Neuronal stem cell (in vitro differentiated cells): ENCODE data around the gene TRPM2.

ENCODE experiments used
- DNase-seq: peaks from one replicate; pipeline ENCODE4 v3.0.0-alpha.2; 2013; ENCODE audit warnings: low spot score
- H2AFZ ChIP-seq: one replicate; pipeline ENCODE4 v1.6.1; 2013; ENCODE audit warnings: mild to moderate bottlenecking, low read length, inconsistent platforms
- H2AK5ac ChIP-seq: 2 replicates; pipeline ENCODE4 v1.6.1; 2013; ENCODE audit warnings: low read depth, mild to moderate bottlenecking, inconsistent platforms, low read length, moderate library complexity, mixed read lengths
- H2BK120ac ChIP-seq: 2 replicates; pipeline ENCODE4 v1.6.1; 2013; ENCODE audit warnings: low read depth, mild to moderate bottlenecking, inconsistent platforms, low read length, moderate library complexity, mixed read lengths
- H2BK12ac ChIP-seq: one replicate; pipeline ENCODE4 v1.6.1; 2013; ENCODE audit warnings: low read length, inconsistent platforms
- H2BK15ac ChIP-seq: 2 replicates; pipeline ENCODE4 v1.6.1; 2013; ENCODE audit warnings: mild to moderate bottlenecking, low read length, inconsistent platforms, mixed read lengths
- H2BK5ac ChIP-seq: one replicate; pipeline ENCODE4 v1.6.1; 2013; ENCODE audit warnings: inconsistent platforms, mild to moderate bottlenecking, low read length, moderate library complexity
- H3K14ac ChIP-seq: one replicate; pipeline ENCODE4 v1.6.1; 2013; ENCODE audit warnings: low read length, inconsistent platforms
- H3K18ac ChIP-seq: 2 replicates; pipeline ENCODE4 v1.6.1; 2013; ENCODE audit warnings: low read length, inconsistent platforms
- H3K23ac ChIP-seq: 2 replicates; pipeline ENCODE4 v1.6.1; 2013; ENCODE audit warnings: low read depth, mild to moderate bottlenecking, mixed read lengths, low read length, inconsistent platforms; ENCODE audit not compliant: poor library complexity
- H3K27ac ChIP-seq: replicated peaks from 3 replicates; pipeline ENCODE4 v1.5.1; 2013; ENCODE audit warnings: low read length, inconsistent platforms
- H3K27me3 ChIP-seq, 3 experiments: 2 replicates each; pipeline ENCODE4 v1.6.1; 2013; ENCODE audit warnings: low read length in 3 of 3, mild to moderate bottlenecking in 2 of 3, inconsistent platforms in 1 of 3, low read depth in 1 of 3, mixed read lengths in 1 of 3, moderate library complexity in 1 of 3; ENCODE audit not compliant: control insufficient read depth in 3 of 3, insufficient read depth in 3 of 3
- H3K36me3 ChIP-seq, 2 donors: replicated peaks in 1 of 2; 2 replicates each; pipeline ENCODE4 v1.6.1; 2013; ENCODE audit warnings: low read length in 2 of 2; ENCODE audit not compliant: control insufficient read depth in 2 of 2, insufficient read depth in 2 of 2
- H3K4ac ChIP-seq: 2 replicates; pipeline ENCODE4 v1.6.1; 2013; ENCODE audit warnings: inconsistent platforms, mild to moderate bottlenecking, low read length, moderate library complexity
- H3K4me1 ChIP-seq, 2 donors: 1 replicate in 1 of 2; 2 replicates in 1 of 2; pipeline ENCODE4 v1.6.1; 2013; ENCODE audit warnings: low read length in 2 of 2, low read depth in 1 of 2; ENCODE audit not compliant: control insufficient read depth in 2 of 2, insufficient read depth in 1 of 2
- H3K4me2 ChIP-seq: one replicate; pipeline ENCODE4 v1.6.1; 2013; ENCODE audit warnings: mild to moderate bottlenecking, low read length, inconsistent platforms; ENCODE audit not compliant: insufficient read depth, poor library complexity, severe bottlenecking
- H3K4me3 ChIP-seq, 2 donors: 2 replicates each; pipeline ENCODE4 v1.5.1; 2013; ENCODE audit warnings: low read length in 2 of 2, mild to moderate bottlenecking in 2 of 2, inconsistent platforms in 1 of 2, moderate library complexity in 1 of 2
- H3K79me1 ChIP-seq: one replicate; pipeline ENCODE4 v1.6.1; 2013; ENCODE audit warnings: low read depth, mild to moderate bottlenecking, inconsistent platforms, low read length, moderate library complexity
- H3K9ac ChIP-seq: one replicate; pipeline ENCODE4 v1.6.1; 2013; ENCODE audit warnings: mild to moderate bottlenecking, low read depth, low read length, inconsistent platforms; ENCODE audit not compliant: poor library complexity
- H3K9me3 ChIP-seq, 2 donors: replicated peaks in 1 of 2; 2 replicates each; pipeline versions ENCODE3 to v1.6.1; 2013; ENCODE audit warnings: low read length in 2 of 2, mild to moderate bottlenecking in 2 of 2, inconsistent platforms in 1 of 2, low read depth in 1 of 2, mixed read lengths in 1 of 2, moderate library complexity in 1 of 2; ENCODE audit not compliant: control insufficient read depth in 2 of 2, insufficient read depth in 1 of 2
- H4K8ac ChIP-seq: one replicate; pipeline ENCODE4 v1.6.1; 2013; ENCODE audit warnings: low read depth, mild to moderate bottlenecking, inconsistent platforms, low read length, moderate library complexity
- H4K91ac ChIP-seq: one replicate; pipeline ENCODE4 v1.6.1; 2013; ENCODE audit warnings: low read length, low read depth, mild to moderate bottlenecking, inconsistent platforms; ENCODE audit not compliant: poor library complexity
- WGBS, 2 donors: extraction: QIAGEN DNeasy Blood & Tissue Kit; methylation state at CpG; one replicate each; pipeline ENCODE4 v1.1.7; 2013; ENCODE audit warnings: missing lambda C conversion rate in 2 of 2, mixed read lengths in 1 of 2; ENCODE audit not compliant: insufficient read length in 2 of 2, insufficient replicate concordance in 1 of 2; ENCODE audit errors: extremely low coverage in 2 of 2; 5-methylcytosine and 5-hydroxymethylcytosine counted together

TRPM2 gene

GRCh38 chr21:44354775-44355771 lies 1.7 kb downstream of the TRPM2 start:
- H3K27ac ChIP-seq, result no peak overlapping the region
- H3K9me3 ChIP-seq, result no peaks in the 10 kb centered on the region
- H2AFZ ChIP-seq, result peak overlapping the region; percentile 46
- no peak overlapping the region for H3K4ac ChIP-seq
- H3K9ac ChIP-seq, result no peak overlapping the region
- no peak overlapping the region for H4K8ac ChIP-seq
- no peak overlapping the region for H2BK120ac ChIP-seq
- H3K36me3 ChIP-seq, result no peaks in the 10 kb centered on the region
- H3K4me3 ChIP-seq, result no peak overlapping the region
- peaks cover 2% of the 10 kb centered on the region for H3K79me1 ChIP-seq
- H2BK12ac ChIP-seq, result no peak overlapping the region
- no CpG with 5 or more reads among the region's 24 CpGs for WGBS, 2 donors
- no peak overlapping the region for H3K14ac ChIP-seq
- no peak overlapping the region for H2BK5ac ChIP-seq
- H3K23ac ChIP-seq, result no peak overlapping the region
- peaks cover 0 to 10% of the 10 kb centered on the region in 2 donors for H3K4me1 ChIP-seq
- DNase-seq, result no peak
- peak overlapping the region; percentile 37 for H2AK5ac ChIP-seq
- no peak overlapping the region for H3K18ac ChIP-seq
- no peak overlapping the region for H2BK15ac ChIP-seq
- no peak overlapping the region for H3K4me2 ChIP-seq
- peaks cover 0 to 15% (median 0%) of the 10 kb centered on the region in 3 experiments for H3K27me3 ChIP-seq
- H4K91ac ChIP-seq, result no peak overlapping the region

- Histone ChIP-seq H3K23ac (no peak overlapping the region), H3K36me3 (no peaks in the 10 kb centered on the region), H2BK12ac (no peak overlapping the region), H2BK15ac (no peak overlapping the region), H2AFZ (no peak overlapping the region), H3K9ac (no peak overlapping the region), H3K18ac (no peak overlapping the region), H3K27ac (no peak overlapping the region), H3K4me2 (no peak overlapping the region), H3K4ac (no peak overlapping the region), H3K14ac (no peak overlapping the region), H3K9me3 (no peaks in the 10 kb centered on the region), H3K27me3 (peaks cover 0 to 7% (median 0%) of the 10 kb centered on the region in 3 experiments), H3K79me1 (peaks cover 2% of the 10 kb centered on the region), H3K4me1 (peaks cover 0 to 10% of the 10 kb centered on the region in 2 donors), H2BK120ac (no peak overlapping the region), H2BK5ac (no peak overlapping the region), H3K4me3 (no peak overlapping the region), H2AK5ac (no peak overlapping the region), H4K8ac (no peak overlapping the region), H4K91ac (no peak overlapping the region)
- WGBS, 2 donors, result no CpG with 5 or more reads among the region's 11 CpGs
- no peak for DNase-seq
Observed at GRCh38 chr21:44356160-44356559, 2.7 kb downstream of the TRPM2 start.

DNA sequence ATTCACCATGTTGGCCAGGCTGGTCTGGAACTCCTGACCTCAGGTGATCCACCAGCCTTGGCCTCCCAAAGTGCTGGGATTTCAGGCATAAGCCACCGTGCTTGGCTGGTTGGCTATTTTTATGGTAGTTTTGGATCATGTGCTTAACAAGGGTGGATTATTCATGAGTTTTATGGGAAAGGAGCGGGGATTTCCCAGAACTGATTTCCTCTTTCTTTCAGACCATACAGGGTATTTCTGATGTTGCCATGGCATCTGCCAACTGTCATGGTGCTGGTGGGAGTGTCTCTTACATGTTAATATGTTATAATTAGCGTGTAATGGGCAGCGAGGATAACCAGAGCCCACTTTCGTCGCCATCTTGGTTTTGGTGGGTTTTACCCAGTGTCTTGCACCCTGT lies 3.2 kb downstream of the TRPM2 start:
- Histone ChIP-seq H2AFZ (peak overlapping the region; percentile 75), H3K27ac (no peak overlapping the region), H3K79me1 (peaks cover 2% of the 10 kb centered on the region), H3K36me3 (no peaks in the 10 kb centered on the region), H3K4me2 (no peak overlapping the region), H2BK120ac (no peak overlapping the region), H3K23ac (no peak overlapping the region), H3K4me1 (peaks cover 0 to 10% of the 10 kb centered on the region in 2 donors), H2BK15ac (no peak overlapping the region), H2BK12ac (no peak overlapping the region), H3K4ac (no peak overlapping the region), H3K9ac (no peak overlapping the region), H3K18ac (no peak overlapping the region), H3K9me3 (no peaks in the 10 kb centered on the region), H3K27me3 (peaks cover 0 to 3% (median 0%) of the 10 kb centered on the region in 3 experiments), H4K8ac (no peak overlapping the region), H3K14ac (no peak overlapping the region), H2BK5ac (no peak overlapping the region), H2AK5ac (no peak overlapping the region), H3K4me3 (no peak overlapping the region), H4K91ac (no peak overlapping the region)
- DNase-seq, result no peak
- no CpG with 5 or more reads among the region's 6 CpGs for WGBS, 2 donors

GRCh38 chr21:44357064-44357837 lies 3.8 kb downstream of the TRPM2 start:
- Histone ChIP-seq H3K4me3 (no peak overlapping the region), H3K9me3 (no peaks in the 10 kb centered on the region), H2BK5ac (no peak overlapping the region), H3K79me1 (peaks cover 2% of the 10 kb centered on the region), H4K91ac (no peak overlapping the region), H3K27ac (no peak overlapping the region), H3K23ac (peak overlapping the region; percentile 9), H2AFZ (peak overlapping the region; percentile 75), H3K27me3 (no peaks in the 10 kb centered on the region), H3K9ac (no peak overlapping the region), H3K14ac (no peak overlapping the region), H3K4me2 (no peak overlapping the region), H3K4me1 (peaks cover 0 to 10% of the 10 kb centered on the region in 2 donors), H2BK15ac (peak overlapping the region; percentile 54), H4K8ac (no peak overlapping the region), H2BK120ac (no peak overlapping the region), H3K36me3 (no peaks in the 10 kb centered on the region), H3K18ac (peak overlapping the region; percentile 57), H3K4ac (no peak overlapping the region), H2AK5ac (no peak overlapping the region), H2BK12ac (no peak overlapping the region)
- no peak for DNase-seq
- WGBS, 2 donors, result no CpG with 5 or more reads among the region's 21 CpGs
